ENCODE measurements around the gene RAB11FIP3. TPM values are rescaled to one million over a fixed set of nuclear protein-coding genes. Genes with fewer than 3 reads are reported as not detected.
"Not testable (repeated sequence)": the region's sequence is repeated elsewhere in the genome, so short reads cannot be mapped to it uniquely, and the experiment has no call there.

RAB11FIP3 gene
- total RNA-seq, 1 experiment from 2014 or later, result 35.8 TPM

DNA sequence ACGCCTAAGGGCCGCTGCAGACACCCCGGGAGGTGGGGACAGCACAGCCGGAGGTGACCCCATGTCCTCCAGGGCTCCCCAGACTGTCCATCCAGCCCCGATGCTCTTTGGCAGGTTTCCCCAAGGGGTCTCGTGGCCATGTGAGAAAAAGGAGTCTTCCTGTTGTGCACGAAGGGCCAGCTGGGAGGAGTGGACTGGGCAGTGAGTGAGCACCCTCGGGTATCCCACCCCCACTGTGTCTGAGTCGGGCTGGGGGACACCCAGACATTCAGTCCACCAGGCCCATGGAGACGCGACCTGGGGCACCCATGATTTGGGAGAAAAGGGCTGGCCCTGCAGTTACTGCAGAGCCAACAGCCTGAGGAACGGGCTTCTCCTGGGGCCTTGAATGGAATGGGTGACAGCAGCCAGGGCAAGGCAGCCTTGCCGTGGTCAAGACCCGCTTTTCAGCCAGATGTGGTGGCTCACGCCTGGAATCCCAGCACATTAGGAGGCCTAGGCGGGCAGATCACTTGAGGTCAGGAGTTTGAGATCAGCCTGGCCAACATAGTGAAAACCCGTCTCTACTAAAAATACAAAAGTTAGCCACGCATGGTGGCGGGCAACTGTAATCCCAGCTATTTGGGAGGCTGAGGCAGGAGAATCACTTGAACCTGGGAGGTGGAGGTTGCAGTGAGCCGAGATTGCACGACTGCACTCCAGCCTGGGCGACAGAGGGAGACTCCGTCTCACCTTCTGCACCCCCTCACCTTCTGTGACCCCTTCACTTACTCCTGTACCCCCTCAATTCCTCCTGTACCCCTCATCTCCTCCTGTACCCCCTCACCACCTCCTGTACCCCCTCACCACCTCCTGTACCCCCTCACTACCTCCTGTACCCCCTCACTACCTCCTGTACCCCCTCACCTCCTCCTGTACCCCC lies 78.0 kb downstream of the RAB11FIP3 start:
- H3K27me3 Mint-ChIP-seq (ENCODE audit: insufficient read depth, unreplicated experiment), result no peaks in the 10 kb centered on the region
- intact Hi-C loops (cut with micrococcal nuclease; ENCODE audit: unreplicated experiment), result no loop called here
- Histone ChIP-seq H3K4me3 (ENCODE audit: low read depth, low read length) (peak overlapping the region; percentile 27; the same call in 1 of the 2 replicates), H3K27me3 (replicated peaks; ENCODE audit: control insufficient read depth, insufficient read depth, low read length) (no peaks in the 10 kb centered on the region), H3K36me3 (ENCODE audit: control insufficient read depth, insufficient read depth, low read length) (no peaks in the 10 kb centered on the region; the same call in 1 of the 2 replicates), H3K4me1 (peaks cover 17% of the 10 kb centered on the region), H3K9me3 (no peaks in the 10 kb centered on the region)
- peaks cover 17% of the 10 kb centered on the region for H3K36me3 Mint-ChIP-seq (ENCODE audit: insufficient read depth, unreplicated experiment)
- no peak for DNase-seq
- H3K4me1 Mint-ChIP-seq (ENCODE audit: low read depth, unreplicated experiment), result peaks cover 8% of the 10 kb centered on the region
- TF ChIP-seq, protein P1, sequence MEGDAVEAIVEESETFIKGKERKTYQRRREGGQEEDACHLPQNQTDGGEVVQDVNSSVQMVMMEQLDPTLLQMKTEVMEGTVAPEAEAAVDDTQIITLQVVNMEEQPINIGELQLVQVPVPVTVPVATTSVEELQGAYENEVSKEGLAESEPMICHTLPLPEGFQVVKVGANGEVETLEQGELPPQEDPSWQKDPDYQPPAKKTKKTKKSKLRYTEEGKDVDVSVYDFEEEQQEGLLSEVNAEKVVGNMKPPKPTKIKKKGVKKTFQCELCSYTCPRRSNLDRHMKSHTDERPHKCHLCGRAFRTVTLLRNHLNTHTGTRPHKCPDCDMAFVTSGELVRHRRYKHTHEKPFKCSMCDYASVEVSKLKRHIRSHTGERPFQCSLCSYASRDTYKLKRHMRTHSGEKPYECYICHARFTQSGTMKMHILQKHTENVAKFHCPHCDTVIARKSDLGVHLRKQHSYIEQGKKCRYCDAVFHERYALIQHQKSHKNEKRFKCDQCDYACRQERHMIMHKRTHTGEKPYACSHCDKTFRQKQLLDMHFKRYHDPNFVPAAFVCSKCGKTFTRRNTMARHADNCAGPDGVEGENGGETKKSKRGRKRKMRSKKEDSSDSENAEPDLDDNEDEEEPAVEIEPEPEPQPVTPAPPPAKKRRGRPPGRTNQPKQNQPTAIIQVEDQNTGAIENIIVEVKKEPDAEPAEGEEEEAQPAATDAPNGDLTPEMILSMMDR (IDR thresholded peaks at IDR 0.05; ENCODE audit: insufficient read depth in 1 of 2, low read depth in 1 of 2, low read length in 1 of 2, severe bottlenecking in 1 of 2, unreplicated experiment in 1 of 2), result no peak
- ChIA-PET CTCF (interaction anchor here (1.4 kb wide), 1 partner anchor 16 kb away, joined by 4 read pairs; no protein-coding TSS in a partner anchor), POLR2A (no interaction called here)
- no peaks in the 10 kb centered on the region for H3K9me3 Mint-ChIP-seq (ENCODE audit: unreplicated experiment)
- H3K4me3 Mint-ChIP-seq (ENCODE audit: unreplicated experiment), result peak overlapping the region; percentile 22
- peak overlapping the region; percentile 86 for H3K27ac Mint-ChIP-seq (ENCODE audit: unreplicated experiment)
- no TSS peak for BruUV-seq (replicated peaks)

DNA sequence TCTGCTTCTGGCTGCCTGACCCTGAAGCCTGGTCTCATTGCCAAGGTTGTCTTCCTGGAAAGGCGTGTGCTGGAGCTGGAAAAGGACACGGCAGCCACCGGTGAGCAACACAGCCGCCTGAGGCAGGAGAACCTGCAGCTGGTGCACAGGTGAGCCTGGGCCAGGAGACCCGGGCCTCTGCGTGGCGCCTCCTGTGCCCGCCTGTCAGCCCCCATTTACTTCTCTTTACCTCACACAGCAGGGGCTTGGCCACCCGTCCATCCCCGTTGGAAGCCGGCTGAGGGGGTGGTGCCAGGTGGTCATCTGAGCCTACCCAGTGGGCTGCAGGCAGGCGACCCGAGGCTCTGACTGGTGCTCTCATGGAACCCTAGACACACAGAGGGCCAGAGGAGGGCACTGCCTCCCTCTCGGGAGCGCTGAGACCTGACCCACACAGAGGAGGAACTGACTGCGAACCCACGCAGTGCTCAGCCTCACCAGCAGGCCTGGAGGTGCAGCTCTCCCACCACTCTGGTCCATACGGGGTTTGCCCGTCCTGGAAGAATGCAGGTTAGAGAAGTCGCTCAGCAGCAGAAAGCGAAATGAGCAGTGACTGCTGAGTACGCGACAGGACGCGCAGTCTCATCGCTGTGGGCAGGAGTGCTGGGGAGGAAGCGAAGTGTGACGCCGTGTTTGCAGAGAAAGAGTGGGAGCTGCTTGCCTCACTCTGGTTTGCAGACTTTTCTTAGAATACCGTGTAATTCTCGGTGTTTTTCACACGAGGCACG lies 80.2 kb downstream of the RAB11FIP3 start:
- POLR2A ChIA-PET, result no interaction called here
- no peak for DNase-seq
- Mint-ChIP-seq H3K4me3 (ENCODE audit: unreplicated experiment) (no peak overlapping the region), H3K36me3 (ENCODE audit: insufficient read depth, unreplicated experiment) (peaks cover 10% of the 10 kb centered on the region), H3K4me1 (ENCODE audit: low read depth, unreplicated experiment) (peaks cover 8% of the 10 kb centered on the region), H3K27me3 (ENCODE audit: insufficient read depth, unreplicated experiment) (no peaks in the 10 kb centered on the region), H3K27ac (ENCODE audit: unreplicated experiment) (no peak overlapping the region), H3K9me3 (ENCODE audit: unreplicated experiment) (no peaks in the 10 kb centered on the region)
- BruUV-seq (replicated peaks), result no TSS peak
- H3K4me1 ChIP-seq, result peaks cover 17% of the 10 kb centered on the region
- no peaks in the 10 kb centered on the region for H3K9me3 ChIP-seq
- H3K4me3 ChIP-seq (ENCODE audit: low read depth, low read length), result no peak overlapping the region
- no peaks in the 10 kb centered on the region for H3K27me3 ChIP-seq (replicated peaks; ENCODE audit: control insufficient read depth, insufficient read depth, low read length)
- intact Hi-C loops (cut with micrococcal nuclease; ENCODE audit: unreplicated experiment), result no loop called here
- H3K36me3 ChIP-seq (ENCODE audit: control insufficient read depth, insufficient read depth, low read length), result peaks cover 4% of the 10 kb centered on the region
- CTCF ChIA-PET, result no interaction called here
- TF ChIP-seq, protein P1 (IDR thresholded peaks at IDR 0.05; ENCODE audit: insufficient read depth in 1 of 2, low read depth in 1 of 2, low read length in 1 of 2, severe bottlenecking in 1 of 2, unreplicated experiment in 1 of 2), result no peak

DNA sequence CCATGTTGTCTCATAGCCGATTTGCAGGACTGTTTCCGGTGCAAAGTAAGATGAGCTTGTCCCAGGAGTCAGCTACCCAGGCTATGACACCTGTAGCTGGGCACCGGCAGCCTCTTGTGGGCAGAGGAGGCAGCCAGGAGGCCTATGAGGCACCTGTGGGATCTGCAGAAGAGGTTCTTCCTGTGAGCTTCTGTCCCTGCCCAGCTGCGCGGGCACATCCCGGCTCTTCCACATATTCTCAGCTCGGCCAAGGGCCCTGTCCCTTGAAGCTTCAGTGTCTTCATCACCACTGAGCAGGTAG lies 80.7 kb downstream of the RAB11FIP3 start:
- peaks cover 10% of the 10 kb centered on the region for H3K36me3 Mint-ChIP-seq (ENCODE audit: insufficient read depth, unreplicated experiment)
- peaks cover 4% of the 10 kb centered on the region for H3K36me3 ChIP-seq (ENCODE audit: control insufficient read depth, insufficient read depth, low read length)

DNA sequence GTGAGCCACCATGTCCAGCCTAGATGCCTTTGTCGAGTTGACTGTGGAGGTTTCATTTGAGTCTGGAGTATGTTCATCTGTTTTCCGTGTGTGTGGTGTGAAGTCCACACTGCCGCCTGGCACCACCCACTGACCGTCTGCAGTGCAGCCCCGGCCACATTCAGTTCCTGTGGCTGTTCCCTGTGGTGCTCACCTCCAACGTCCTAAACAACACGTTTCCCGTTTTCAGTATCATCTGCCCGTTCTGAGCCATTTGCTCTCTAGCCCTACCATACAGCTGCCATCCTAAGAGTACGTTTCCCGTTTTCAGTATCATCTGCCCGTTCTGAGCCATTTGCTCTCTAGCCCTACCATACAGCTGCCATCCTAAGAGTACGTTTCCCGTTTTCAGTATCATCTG lies 82.1 kb downstream of the RAB11FIP3 start:
- H3K27me3 ChIP-seq (replicated peaks; ENCODE audit: control insufficient read depth, insufficient read depth, low read length); H3K36me3 ChIP-seq (ENCODE audit: control insufficient read depth, insufficient read depth, low read length); CTCF ChIA-PET; H3K9me3 Mint-ChIP-seq (ENCODE audit: unreplicated experiment); H3K27ac Mint-ChIP-seq (ENCODE audit: unreplicated experiment); H3K4me3 Mint-ChIP-seq (ENCODE audit: unreplicated experiment); H3K27me3 Mint-ChIP-seq (ENCODE audit: insufficient read depth, unreplicated experiment); POLR2A ChIA-PET; intact Hi-C loops (cut with micrococcal nuclease; ENCODE audit: unreplicated experiment); H3K4me3 ChIP-seq (ENCODE audit: low read depth, low read length); H3K36me3 Mint-ChIP-seq (ENCODE audit: insufficient read depth, unreplicated experiment); BruUV-seq (replicated peaks); H3K4me1 Mint-ChIP-seq (ENCODE audit: low read depth, unreplicated experiment); H3K9me3 ChIP-seq; DNase-seq: not testable (repeated sequence)
- peaks cover 11% of the 10 kb centered on the region for H3K4me1 ChIP-seq

More for the DNA sequence above, 80.7 kb downstream of the RAB11FIP3 start:
- TSS peak; percentile 19 for BruUV-seq (replicated peaks)
- Mint-ChIP-seq H3K9me3 (ENCODE audit: unreplicated experiment) (no peaks in the 10 kb centered on the region), H3K27me3 (ENCODE audit: insufficient read depth, unreplicated experiment) (no peaks in the 10 kb centered on the region), H3K27ac (ENCODE audit: unreplicated experiment) (no peak overlapping the region), H3K4me3 (ENCODE audit: unreplicated experiment) (no peak overlapping the region), H3K4me1 (ENCODE audit: low read depth, unreplicated experiment) (peaks cover 8% of the 10 kb centered on the region)
- ChIA-PET CTCF (no interaction called here), POLR2A (no interaction called here)
- intact Hi-C loops (cut with micrococcal nuclease; ENCODE audit: unreplicated experiment), result no loop called here
- Histone ChIP-seq H3K4me1 (peaks cover 17% of the 10 kb centered on the region), H3K4me3 (ENCODE audit: low read depth, low read length) (no peak overlapping the region), H3K27me3 (replicated peaks; ENCODE audit: control insufficient read depth, insufficient read depth, low read length) (no peaks in the 10 kb centered on the region), H3K9me3 (no peaks in the 10 kb centered on the region)
- DNase-seq, result no peak
- TF ChIP-seq, protein P1 (IDR thresholded peaks at IDR 0.05; ENCODE audit: insufficient read depth in 1 of 2, low read depth in 1 of 2, low read length in 1 of 2, severe bottlenecking in 1 of 2, unreplicated experiment in 1 of 2), result no peak

Measured in Caco-2 (cell line).